NK-92 treated with Interleukin-12 subunit alpha and Interleukin-12 subunit beta, amount 100 ng/mL, for 24 hours (cell line): Measurements from ENCODE around the gene CACNA1E.

Source experiments
- DNase-seq: peaks from one replicate; lab custom pipeline; 2025; lab: John Stamatoyannopoulos, UW

Gene CACNA1E

GRCh38 chr1:181483285-181484195 lies at the start of gene CACNA1E:
Gene CACNA1E, plus strand, starts transcription at chr1:181483517. Its CDS starts 228 bp downstream, at chr1:181483745.
- DNase-seq: no peak

DNA sequence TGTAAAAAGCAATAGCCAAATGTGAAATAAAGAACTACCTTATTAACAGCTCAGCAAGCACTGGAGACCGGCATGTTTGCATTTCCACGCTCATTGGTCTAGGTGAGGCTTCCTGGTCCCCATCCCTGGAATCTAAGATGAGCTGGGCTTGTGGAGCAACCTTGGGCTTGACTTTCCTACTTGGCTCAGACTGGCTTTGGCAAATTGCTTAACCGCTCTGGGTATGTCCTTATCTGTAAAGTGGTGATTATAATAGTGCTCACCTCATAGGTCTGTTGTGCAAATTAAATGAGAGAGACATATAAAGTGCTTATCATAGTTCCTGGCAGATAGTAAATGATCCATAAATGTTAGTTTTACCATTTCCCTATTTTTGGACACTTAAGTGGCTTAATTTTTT lies 49.4 kb upstream of the CACNA1E start:
- no peak for DNase-seq

DNA sequence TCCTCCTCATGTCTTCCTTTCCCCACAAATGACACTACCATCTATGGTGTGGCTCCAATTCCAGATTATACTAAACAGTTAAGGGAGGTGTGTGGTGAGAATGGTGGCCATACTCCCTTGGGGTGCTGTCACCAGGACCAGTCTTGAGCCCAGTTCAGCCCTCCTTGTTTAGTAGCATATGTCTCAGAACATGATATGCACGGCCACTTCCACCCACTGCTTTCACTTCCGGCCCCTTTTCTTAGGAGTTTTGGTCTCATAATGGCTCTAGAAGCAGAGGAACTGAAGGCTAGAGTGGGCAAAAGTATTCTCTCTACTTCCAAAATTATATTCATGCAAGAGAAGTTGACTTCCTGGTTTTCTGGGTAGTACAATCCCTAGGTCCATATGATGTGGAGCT lies 45.3 kb upstream of the CACNA1E start:
- DNase-seq: no peak

GRCh38 chr1:181440510-181440909 lies 42.8 kb upstream of the CACNA1E start:
- no peak for DNase-seq

DNA sequence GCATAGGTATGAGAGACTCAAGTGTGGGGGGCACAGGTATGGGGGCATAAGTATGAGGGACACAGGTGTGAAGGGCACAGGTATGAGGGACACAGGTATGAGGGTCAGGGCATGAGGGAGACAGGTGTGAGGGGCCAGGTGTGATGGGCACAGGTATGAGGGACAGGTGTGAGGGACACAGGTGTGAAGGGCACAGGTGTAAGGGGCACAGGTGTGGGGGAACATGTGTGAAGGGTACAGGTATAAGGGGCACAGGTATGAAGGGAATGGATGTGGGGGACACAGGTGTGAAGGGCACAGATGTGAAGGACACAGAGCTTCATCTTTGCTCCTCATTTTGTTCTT lies 41.2 kb upstream of the CACNA1E start:
- no peak for DNase-seq

DNA sequence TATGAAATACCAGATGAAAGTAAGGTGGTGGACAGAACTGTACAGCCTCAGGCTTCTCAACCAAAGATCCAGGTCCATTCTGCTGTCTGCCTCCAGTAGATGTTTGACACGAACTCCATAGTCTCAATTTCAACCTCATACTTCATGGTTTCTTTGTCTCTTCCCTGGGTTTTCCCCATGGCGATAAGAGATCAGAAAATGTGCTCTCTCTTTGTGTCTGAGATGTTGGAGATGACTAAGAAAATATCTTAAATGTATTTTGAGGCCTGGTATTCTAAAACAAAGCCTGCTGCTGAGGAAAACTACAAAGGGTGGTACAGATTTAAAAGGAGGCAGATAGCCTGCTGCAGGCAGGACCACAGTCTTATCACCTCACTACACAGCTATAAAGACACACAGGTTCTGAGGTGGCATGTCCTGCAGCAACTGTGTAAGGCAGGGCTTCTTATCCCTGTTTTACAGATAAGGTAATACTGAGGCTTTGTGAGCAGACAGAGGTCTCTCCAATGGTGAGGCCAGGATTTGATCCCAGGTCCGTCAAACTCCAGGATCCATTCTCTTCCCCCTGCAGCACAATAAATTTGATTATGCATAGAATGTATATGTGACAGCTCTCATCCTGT lies 40.0 kb upstream of the CACNA1E start:
- no peak for DNase-seq

GRCh38 chr1:181445436-181445835 lies 37.9 kb upstream of the CACNA1E start:
- no peak for DNase-seq

GRCh38 chr1:181448461-181448860 lies 34.9 kb upstream of the CACNA1E start:
- no peak for DNase-seq

- DNase-seq: no peak
Measured at GRCh38 chr1:181451661-181452230, 31.6 kb upstream of the CACNA1E start.

GRCh38 chr1:181452746-181453145 lies 30.6 kb upstream of the CACNA1E start:
- no peak for DNase-seq

GRCh38 chr1:181453541-181454201 lies 29.6 kb upstream of the CACNA1E start:
- DNase-seq: no peak

- DNase-seq: no peak
Measured at GRCh38 chr1:181456551-181456950, 26.8 kb upstream of the CACNA1E start.

GRCh38 chr1:181458419-181458818 lies 24.9 kb upstream of the CACNA1E start:
- no peak for DNase-seq

DNA sequence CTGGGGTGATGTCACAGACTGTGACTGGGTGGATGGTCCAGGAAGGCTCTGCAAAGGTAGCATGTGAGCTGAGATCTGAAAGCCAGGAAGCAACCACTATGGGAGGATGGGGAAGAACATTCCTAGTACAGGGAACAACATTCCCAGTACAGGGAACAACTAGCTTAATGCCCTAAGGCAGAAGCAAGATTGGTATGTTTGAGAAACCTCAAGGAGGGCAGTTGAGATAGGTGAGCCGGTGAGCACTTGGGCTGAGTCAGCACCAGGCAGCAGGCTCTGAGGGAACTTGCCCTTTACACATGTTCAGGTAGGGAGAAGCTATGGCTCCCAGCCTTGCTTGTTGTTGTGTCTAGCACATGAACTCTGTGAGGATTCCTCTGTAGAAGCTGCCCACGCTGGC lies 24.2 kb upstream of the CACNA1E start:
- DNase-seq: no peak

- DNase-seq: no peak
Measured at GRCh38 chr1:181469829-181470228, 13.5 kb upstream of the CACNA1E start.

- no peak for DNase-seq
Measured at GRCh38 chr1:181475580-181475979, 7.7 kb upstream of the CACNA1E start.

GRCh38 chr1:181476581-181476980 lies 6.7 kb upstream of the CACNA1E start:
- no peak for DNase-seq

DNA sequence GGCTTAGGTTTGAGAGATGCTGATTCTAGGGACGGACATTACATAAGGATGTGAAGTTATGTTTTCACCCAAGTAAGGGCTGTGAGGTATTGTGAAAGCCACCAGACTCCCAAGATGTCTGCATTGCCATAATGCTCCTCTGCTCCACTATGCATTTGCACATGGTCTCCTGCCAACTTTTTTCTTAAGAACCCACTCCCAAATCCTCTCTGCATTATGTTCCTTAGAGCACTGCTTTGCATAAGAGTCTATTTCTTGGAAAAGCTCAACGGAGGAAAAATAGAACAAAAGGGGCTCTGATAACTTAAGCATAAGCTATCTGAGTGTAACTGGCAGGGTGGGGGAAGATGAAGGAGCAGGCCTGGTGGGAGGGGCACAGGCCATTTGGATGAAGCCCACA lies 5.0 kb upstream of the CACNA1E start:
- no peak for DNase-seq

- peak; percentile 3 for DNase-seq
Measured at GRCh38 chr1:181479137-181479745, 4.1 kb upstream of the CACNA1E start.

DNA sequence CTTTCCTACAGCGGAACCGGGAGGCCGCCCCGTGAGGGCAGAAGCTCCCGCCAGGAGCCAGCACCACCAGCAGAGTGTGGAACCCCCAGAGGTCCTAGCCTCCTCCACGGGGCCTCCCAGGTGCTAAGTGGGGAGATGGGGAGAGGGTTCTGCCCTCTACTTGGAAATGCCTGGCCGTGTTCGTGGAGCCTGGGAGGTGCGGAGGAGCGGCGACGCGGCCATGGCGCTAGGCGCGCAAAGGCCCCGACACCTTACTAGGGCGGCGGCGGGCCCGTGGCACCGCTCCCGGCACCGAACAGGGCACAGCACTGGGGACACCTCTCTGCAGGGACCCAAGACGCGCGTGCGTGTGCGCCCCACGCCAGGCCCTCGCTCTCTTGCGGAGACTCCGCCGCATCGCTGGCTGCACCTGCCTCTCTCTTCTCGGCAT lies 1.3 kb upstream of the CACNA1E start:
- no peak for DNase-seq

DNA sequence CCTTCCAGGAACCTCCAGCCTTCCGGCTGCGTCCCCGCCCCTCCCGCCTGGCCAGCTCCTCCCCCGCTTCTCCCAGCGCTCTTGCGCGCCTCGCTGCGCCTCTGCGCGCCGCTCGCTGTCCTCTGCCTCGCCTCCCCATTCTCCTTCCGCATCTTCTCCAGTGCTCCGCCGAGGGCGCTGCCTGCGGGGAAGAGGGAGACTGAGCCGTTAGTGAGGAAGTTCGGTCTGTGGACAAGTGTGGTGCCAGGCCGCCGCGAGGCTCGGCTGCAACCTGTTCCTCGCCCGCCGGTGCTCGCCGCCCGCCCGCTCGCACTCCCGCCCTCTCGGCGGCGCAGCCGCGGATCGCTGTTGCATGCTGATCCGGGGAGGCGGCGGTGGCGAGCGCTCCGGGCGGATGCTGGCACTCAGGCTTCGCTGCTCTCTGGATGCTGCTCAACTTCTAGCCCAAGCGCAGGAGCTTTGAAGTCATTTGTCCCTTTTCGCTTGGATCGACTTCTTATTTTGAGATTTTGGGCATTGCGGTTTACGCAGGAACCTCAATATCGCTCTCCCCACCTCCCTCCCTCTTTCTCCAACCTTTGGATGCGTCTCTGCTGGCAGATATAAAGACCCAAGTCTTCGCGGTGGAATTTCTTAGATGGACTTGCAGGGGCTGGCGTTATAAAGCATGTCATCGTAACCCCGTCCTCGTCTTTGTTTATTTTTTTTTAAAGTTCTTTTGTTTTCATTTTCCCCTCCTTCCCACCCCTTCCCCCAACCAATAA lies 614 bp upstream of the CACNA1E start:
- DNase-seq: no peak
